Chondrocyte (in vitro differentiated cells): ENCODE data around the gene EIF5. TPM values are rescaled to one million over a fixed set of nuclear protein-coding genes. Genes with fewer than 3 reads are reported as not detected.
A peak's percentile ranks its signal among the peaks of the same experiment; 100 is the strongest.

Experiments used
- DNase-seq: peaks from one replicate; pipeline ENCODE4 v3.0.0; 2021; ENCODE audit warnings: mixed read lengths, low spot score
- H3K27ac Mint-ChIP-seq: one replicate; pipeline ENCODE4 v1.8.0; 2021; ENCODE audit warnings: mild to moderate bottlenecking, moderate library complexity, mixed read lengths; ENCODE audit not compliant: unreplicated experiment
- H3K27me3 Mint-ChIP-seq: 2 replicates; pipeline ENCODE4 v1.8.0; 2021; ENCODE audit warnings: low read depth, mixed read lengths
- H3K36me3 Mint-ChIP-seq: 2 replicates; pipeline ENCODE4 v1.8.0; 2021; ENCODE audit warnings: low read depth, mixed read lengths
- H3K4me1 Mint-ChIP-seq: 2 replicates; pipeline ENCODE4 v1.8.0; 2021; ENCODE audit warnings: low read depth, mild to moderate bottlenecking, mixed read lengths
- H3K4me3 Mint-ChIP-seq: one replicate; pipeline ENCODE4 v1.8.0; 2021; ENCODE audit warnings: mild to moderate bottlenecking, moderate library complexity, mixed read lengths; ENCODE audit not compliant: unreplicated experiment
- H3K9me3 Mint-ChIP-seq: 2 replicates; pipeline ENCODE4 v1.8.0; 2021; ENCODE audit warnings: low read depth, mixed read lengths
- CTCF ChIP-seq: fragments of 200-600 bp; sonication (generic); IDR thresholded peaks from 2 replicates; pipeline ENCODE4 v1.5.0; 2021; ENCODE audit warnings: antibody characterized with exemption, mild to moderate bottlenecking, moderate library complexity
- total RNA-seq: library from RNA; stranded (reverse); gene quantifications from 3 replicates; pipeline ENCODE4 v1.2.1, GENCODE V29; 2021

Gene EIF5
- total RNA-seq, 1 donor from 2014 or later = 212 TPM

GRCh38 chr14:103301512-103302354 lies 32.3 kb upstream of the EIF5 start:
- H3K9me3 Mint-ChIP-seq = peaks cover 4% of the 10 kb centered on the region
- H3K4me3 Mint-ChIP-seq = no peak overlapping the region
- no peak for DNase-seq
- TF ChIP-seq CTCF = no peak
- H3K36me3 Mint-ChIP-seq = no peaks in the 10 kb centered on the region
- no peak overlapping the region for H3K27ac Mint-ChIP-seq
- H3K4me1 Mint-ChIP-seq = peaks cover 10% of the 10 kb centered on the region
- H3K27me3 Mint-ChIP-seq = no peaks in the 10 kb centered on the region

- H3K4me3 Mint-ChIP-seq = no peak overlapping the region
- DNase-seq = no peak
- TF ChIP-seq CTCF = no peak
- H3K9me3 Mint-ChIP-seq = peaks cover 4% of the 10 kb centered on the region
- H3K4me1 Mint-ChIP-seq = peaks cover 10% of the 10 kb centered on the region
- H3K27ac Mint-ChIP-seq = peak overlapping the region; percentile 71
- H3K36me3 Mint-ChIP-seq = no peaks in the 10 kb centered on the region
- no peaks in the 10 kb centered on the region for H3K27me3 Mint-ChIP-seq
Measured at GRCh38 chr14:103302966-103303365, 31.1 kb upstream of the EIF5 start.

GRCh38 chr14:103304706-103305105 lies 29.3 kb upstream of the EIF5 start:
- TF ChIP-seq CTCF = no peak
- Mint-ChIP-seq H3K4me3 (no peak overlapping the region), H3K4me1 (peaks cover 10% of the 10 kb centered on the region), H3K27me3 (no peaks in the 10 kb centered on the region), H3K9me3 (peaks cover 4% of the 10 kb centered on the region), H3K36me3 (no peaks in the 10 kb centered on the region), H3K27ac (no peak overlapping the region)
- DNase-seq = no peak

GRCh38 chr14:103308717-103309616 lies 25.1 kb upstream of the EIF5 start:
- Mint-ChIP-seq H3K36me3 (no peaks in the 10 kb centered on the region), H3K4me3 (no peak overlapping the region), H3K9me3 (peaks cover 4% of the 10 kb centered on the region), H3K4me1 (peaks cover under 1% of the 10 kb centered on the region), H3K27ac (no peak overlapping the region), H3K27me3 (no peaks in the 10 kb centered on the region)
- DNase-seq = no peak
- TF ChIP-seq CTCF = no peak

- H3K27ac Mint-ChIP-seq = no peak overlapping the region
- no peaks in the 10 kb centered on the region for H3K36me3 Mint-ChIP-seq
- H3K9me3 Mint-ChIP-seq = peaks cover 4% of the 10 kb centered on the region
- H3K4me1 Mint-ChIP-seq = peaks cover 4% of the 10 kb centered on the region
- no peak overlapping the region for H3K4me3 Mint-ChIP-seq
- no peaks in the 10 kb centered on the region for H3K27me3 Mint-ChIP-seq
- TF ChIP-seq CTCF = no peak
- no peak for DNase-seq
Measured at GRCh38 chr14:103310576-103311095, 23.4 kb upstream of the EIF5 start.
